Measurements from ENCODE around the gene RHEB.

- TF ChIP-seq CTCF (IDR thresholded peaks at IDR 0.05) = no peak
- TF ChIP-seq ZFX (IDR thresholded peaks at IDR 0.05; ENCODE audit: borderline replicate concordance) = no peak
Measured at GRCh38 chr7:151457534-151457933, 62.2 kb downstream of the RHEB start.
